Mesenteric fat pad (tissue), 1 donor: ENCODE data around the gene ARHGAP15. TPM values are rescaled to one million over a fixed set of nuclear protein-coding genes. Genes with fewer than 3 reads are reported as not detected.

ENCODE experiments used
- DNase-seq: peaks from one replicate; pipeline ENCODE4 v3.0.0-alpha.2; 2020; ENCODE audit warnings: low spot score
- total RNA-seq: library from RNA; stranded (reverse); fragmentation: NEBNext Ultra II Directional; extraction: Animal tissue kit (Norgen Biotek cat#: 25700); gene quantifications from one replicate; pipeline ENCODE4 v1.2.1, GENCODE V29; 2021
- donor health status: DM: yes; HTN: yes; CAD: no.

The ARHGAP15 gene
- total RNA-seq, 1 donor from 2014 or later: 11.6 TPM

DNA sequence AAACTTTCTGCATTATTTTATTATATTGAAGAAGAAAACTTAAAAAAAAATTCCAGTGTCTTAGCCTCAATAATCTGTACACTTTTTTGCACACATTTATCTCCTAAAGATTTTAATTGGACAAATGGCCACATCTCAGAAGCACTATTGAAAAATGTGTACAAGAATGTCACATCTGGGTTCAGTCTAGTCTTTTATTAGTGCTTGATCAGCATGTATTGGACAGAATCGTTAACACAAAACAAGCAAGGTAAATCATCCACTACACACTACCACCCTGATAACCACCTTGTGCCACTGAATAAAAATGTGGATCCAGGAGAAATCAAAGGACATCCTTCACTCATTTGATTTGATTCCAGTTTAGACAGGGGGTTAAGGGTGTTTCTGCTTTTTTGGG, 554.8 kb downstream of the ARHGAP15 start:
- no peak for DNase-seq

GRCh38 chr2:143684551-143685320, 555.5 kb downstream of the ARHGAP15 start:
- DNase-seq: no peak

- no peak for DNase-seq
Measured at GRCh38 chr2:143685421-143686078, 556.3 kb downstream of the ARHGAP15 start.

- no peak for DNase-seq
Measured at GRCh38 chr2:143686585-143687164, 557.5 kb downstream of the ARHGAP15 start.

GRCh38 chr2:143688248-143688647, 559.0 kb downstream of the ARHGAP15 start:
- DNase-seq: no peak

- DNase-seq: no peak
Measured at GRCh38 chr2:143688815-143689214, 559.6 kb downstream of the ARHGAP15 start.

- DNase-seq: no peak
Measured at GRCh38 chr2:143689541-143689940, 560.3 kb downstream of the ARHGAP15 start.

- no peak for DNase-seq
Measured at GRCh38 chr2:143690235-143690634, 561.0 kb downstream of the ARHGAP15 start.

DNA sequence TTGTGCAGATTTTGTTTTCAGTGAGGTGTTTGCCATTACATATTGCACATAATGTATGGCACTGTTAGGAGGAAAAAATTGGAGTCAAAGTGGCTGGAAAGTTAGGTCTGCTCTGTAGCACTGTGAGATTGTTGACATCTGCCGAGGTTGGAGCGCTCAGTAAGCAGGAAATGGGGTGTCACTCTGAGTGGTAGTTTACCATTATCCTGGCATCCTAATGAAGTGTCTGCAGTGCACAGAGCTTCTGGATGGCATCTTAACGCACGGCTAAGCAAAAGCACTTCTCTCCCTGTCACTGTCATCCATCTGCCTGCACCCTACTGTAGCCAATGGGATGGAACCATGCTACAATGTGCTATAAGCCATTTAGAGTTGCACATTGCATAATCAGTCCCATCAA, 561.9 kb downstream of the ARHGAP15 start:
- no peak for DNase-seq

DNA sequence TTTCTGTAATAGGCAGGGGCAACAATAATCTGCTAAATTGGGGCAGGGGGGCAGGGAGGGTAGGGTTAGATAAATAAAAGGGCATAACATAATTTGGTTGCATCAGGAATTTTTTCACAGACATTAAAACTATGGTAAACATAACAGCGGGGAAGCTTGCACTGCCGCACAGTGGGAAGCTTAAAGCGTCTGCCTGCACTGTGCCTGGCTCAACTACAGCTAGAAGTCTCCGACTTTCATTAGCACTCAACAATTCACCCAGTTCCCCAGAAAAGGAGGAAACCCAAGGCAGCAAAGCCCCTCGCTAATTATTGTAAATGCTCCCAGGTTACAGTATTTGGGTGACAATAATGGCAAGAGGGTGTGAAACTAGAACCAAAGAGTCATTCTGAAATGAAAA, 562.9 kb downstream of the ARHGAP15 start:
- DNase-seq: no peak

DNA sequence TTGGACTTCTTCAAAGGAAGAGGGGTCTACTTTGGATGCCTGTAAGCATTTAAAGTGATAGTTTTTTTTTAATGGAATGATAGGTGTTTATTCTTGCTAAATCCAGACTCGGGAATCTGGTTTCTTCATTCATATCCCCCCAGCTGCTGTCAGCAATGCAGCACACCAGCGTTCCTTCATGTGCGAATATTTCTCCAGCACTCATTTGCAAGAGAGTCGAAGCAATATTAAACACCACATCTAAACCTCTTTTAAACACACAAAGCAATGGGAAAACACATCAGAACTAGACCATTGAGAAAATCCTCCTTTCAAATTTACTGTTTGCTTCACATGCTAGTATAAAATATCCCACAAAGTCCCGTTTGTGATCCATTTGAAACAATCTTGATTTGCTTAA, 563.7 kb downstream of the ARHGAP15 start:
- no peak for DNase-seq

DNA sequence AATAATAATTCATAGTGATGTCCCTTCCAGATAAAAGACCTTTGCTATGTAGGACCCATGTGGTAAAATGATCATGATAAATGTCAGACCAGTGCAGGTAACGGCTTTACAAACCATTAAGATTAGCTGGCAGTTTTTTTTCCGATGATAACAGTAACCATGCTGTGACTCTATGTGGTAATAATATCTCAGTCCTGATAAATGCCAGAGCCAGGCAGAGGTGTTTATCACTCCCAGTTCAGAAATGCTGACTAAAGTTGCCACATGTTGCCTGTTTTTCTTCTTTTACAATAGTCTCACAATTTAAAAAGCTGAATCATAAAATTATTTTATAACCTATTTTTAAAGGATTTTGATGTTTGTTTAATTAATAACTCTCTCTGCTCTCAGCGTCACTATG, 565.1 kb downstream of the ARHGAP15 start:
- no peak for DNase-seq

- DNase-seq: no peak
Measured at GRCh38 chr2:143696651-143697050, 567.4 kb downstream of the ARHGAP15 start.

- DNase-seq: no peak
Measured at GRCh38 chr2:143697744-143698143, 568.5 kb downstream of the ARHGAP15 start.

DNA sequence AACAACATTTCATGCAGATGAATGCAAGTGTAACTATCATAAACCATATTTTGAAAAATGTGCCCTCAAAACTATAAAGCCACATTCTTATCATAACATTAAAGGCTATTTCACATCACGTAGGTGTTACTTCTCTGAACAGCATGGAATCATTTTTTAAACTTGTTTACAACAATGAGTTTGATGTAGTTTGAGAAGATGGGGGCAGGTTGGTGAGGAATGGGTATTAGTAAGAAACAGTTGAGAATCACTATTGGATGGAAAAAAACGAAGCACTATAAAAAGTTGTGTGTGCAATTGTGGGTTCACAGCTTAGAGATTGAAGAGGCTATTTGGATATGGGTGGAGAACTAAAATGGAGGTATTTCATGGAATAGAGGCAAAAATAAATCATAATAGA, 569.1 kb downstream of the ARHGAP15 start:
- DNase-seq: no peak

DNA sequence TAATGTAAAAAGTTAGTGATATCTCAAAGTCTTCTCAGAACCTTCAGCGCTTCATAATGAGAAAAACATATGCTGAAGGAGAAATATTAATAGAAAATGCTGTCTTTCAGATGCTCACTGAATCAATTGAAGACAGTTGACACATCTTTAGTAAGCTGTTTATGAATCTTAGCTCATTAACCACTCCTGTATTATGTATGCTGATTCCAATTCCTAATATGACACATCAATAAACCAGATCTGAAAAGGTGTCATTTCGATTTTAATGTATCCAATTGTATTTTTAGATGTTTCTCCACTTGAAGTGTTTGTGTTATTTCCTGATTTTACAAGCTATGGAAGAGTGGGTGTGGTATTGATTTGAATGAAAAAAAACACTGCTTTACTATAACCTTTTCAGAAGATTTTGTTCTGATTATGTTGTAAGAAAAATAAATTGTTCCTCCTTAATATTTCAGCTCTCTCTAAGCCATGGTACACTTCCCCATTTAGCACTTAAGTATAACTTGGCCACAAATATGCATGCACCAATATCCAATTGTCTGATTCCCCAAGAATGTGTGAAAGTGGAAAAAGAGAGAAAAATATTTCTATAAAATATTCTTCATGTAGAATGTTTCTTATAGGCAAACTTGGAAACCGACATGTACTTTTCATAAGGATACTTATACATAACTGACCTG, 569.8 kb downstream of the ARHGAP15 start:
- no peak for DNase-seq

- no peak for DNase-seq
Measured at GRCh38 chr2:143700865-143701264, 571.6 kb downstream of the ARHGAP15 start.

DNA sequence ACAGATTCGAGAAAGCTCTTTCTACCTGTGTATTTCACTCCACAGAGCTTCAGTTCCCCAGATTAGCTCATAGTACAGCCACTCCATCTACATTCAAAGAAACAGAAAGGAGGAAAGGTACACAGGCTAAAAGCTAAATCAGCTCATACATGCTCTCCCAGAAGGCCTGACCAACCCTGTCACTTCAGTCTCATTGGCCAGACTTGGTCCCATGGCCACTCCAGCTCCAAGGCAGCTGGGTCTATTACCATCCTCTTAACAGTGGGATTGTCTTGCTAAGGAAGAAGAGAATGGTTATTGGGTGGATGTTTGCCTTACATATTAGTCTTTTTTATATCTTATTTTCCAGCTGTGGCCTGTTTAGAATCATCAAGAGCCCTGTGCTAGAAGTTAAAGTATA, 572.6 kb downstream of the ARHGAP15 start:
- DNase-seq: no peak

- DNase-seq: no peak
Measured at GRCh38 chr2:143702931-143703330, 573.7 kb downstream of the ARHGAP15 start.

- DNase-seq: no peak
Measured at GRCh38 chr2:143704451-143705106, 575.4 kb downstream of the ARHGAP15 start.

- no peak for DNase-seq
Measured at GRCh38 chr2:143705108-143705707, 576.0 kb downstream of the ARHGAP15 start.
